HG02588 (cell line): ENCODE results near the gene RANGRF.
A peak's percentile ranks its signal among the peaks of the same experiment; 100 is the strongest.
"Not testable (repeated sequence)": the region's sequence is repeated elsewhere in the genome, so short reads cannot be mapped to it uniquely, and the experiment has no call there.

Experiments
- ATAC-seq: cut with Tn5 transposase; IDR thresholded peaks from one replicate; pipeline ENCODE4 v1.9.1; 2021; ENCODE audit warnings: mild to moderate bottlenecking, moderate library complexity; ENCODE audit not compliant: unreplicated experiment

The RANGRF gene, protein sequence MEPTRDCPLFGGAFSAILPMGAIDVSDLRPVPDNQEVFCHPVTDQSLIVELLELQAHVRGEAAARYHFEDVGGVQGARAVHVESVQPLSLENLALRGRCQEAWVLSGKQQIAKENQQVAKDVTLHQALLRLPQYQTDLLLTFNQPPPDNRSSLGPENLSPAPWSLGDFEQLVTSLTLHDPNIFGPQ

DNA sequence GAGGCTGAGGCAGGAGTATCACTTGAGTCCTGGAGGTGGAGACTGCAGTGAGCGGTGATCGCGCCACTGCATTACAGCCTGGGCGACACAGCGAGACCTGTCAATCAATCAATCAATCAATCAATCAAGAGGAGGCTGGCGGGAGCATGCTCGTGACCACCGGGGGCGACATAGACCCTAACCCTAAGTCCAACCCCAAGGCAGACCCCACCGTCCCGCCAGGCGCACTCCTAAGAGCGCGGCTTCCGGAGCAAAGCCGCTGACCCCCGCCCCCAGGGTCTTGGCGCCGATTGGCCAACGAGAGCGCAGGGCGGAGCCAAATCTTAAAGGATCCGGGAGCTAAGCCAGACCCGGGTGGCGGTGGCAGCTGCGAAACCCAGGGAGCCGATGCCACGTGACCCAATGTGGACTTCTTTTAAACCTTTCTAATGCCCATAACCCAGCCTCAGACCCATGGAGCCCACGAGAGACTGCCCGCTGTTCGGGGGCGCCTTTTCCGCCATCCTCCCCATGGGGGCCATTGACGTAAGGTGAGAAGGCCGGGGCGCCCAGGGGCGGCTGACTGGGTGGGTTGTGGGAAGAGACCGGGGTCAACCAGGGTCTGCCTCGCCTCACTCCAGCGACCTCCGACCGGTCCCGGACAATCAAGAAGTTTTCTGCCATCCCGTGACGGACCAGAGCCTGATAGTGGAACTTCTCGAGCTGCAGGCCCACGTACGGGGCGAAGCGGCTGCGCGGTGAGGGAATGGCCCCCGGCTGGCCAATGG lies at the start of gene RANGRF:
TSS of gene RANGRF (plus strand) at position 335 of the 767 bp plus-strand sequence. CDS start at position 454, 119 bp downstream.
- peak; percentile 77 for ATAC-seq

DNA sequence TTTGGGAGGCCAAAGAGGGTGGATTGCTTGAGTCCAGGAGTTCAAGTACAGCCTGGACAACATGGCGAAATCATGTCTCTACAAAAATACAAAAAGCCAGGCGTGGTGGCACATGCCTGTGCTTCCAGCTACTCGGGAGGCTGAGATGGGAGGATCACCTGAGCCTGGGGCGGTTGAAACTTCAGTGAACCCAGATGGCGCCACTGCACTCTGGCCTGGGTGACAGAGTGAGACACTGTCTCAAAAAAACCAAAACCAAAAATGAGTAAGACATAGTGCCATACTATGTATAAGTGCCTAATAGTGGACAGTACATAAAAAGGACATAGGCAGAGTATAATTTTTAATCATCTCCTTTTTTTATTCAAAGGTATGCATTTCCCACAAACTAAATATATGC lies 44.6 kb upstream of the RANGRF start:
- ATAC-seq = no peak

DNA sequence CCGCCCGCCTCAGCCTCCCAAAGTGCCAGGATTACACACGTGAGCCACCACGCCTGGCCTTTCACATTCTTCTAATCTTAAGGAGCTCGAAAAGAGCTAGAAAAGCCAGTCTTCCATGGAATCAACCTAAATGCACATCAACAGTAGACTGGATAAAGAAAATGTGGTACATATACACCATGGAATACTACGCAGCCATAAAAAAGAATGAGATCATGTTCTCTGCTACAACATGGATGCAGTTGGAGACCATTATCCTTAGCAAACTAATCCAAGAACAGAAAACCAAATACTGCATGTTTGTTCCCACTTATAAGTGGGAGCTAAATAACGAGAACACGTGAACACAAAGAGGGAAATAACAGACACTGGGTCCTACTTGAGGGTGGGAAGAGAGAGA lies 43.7 kb upstream of the RANGRF start:
- ATAC-seq = no peak

DNA sequence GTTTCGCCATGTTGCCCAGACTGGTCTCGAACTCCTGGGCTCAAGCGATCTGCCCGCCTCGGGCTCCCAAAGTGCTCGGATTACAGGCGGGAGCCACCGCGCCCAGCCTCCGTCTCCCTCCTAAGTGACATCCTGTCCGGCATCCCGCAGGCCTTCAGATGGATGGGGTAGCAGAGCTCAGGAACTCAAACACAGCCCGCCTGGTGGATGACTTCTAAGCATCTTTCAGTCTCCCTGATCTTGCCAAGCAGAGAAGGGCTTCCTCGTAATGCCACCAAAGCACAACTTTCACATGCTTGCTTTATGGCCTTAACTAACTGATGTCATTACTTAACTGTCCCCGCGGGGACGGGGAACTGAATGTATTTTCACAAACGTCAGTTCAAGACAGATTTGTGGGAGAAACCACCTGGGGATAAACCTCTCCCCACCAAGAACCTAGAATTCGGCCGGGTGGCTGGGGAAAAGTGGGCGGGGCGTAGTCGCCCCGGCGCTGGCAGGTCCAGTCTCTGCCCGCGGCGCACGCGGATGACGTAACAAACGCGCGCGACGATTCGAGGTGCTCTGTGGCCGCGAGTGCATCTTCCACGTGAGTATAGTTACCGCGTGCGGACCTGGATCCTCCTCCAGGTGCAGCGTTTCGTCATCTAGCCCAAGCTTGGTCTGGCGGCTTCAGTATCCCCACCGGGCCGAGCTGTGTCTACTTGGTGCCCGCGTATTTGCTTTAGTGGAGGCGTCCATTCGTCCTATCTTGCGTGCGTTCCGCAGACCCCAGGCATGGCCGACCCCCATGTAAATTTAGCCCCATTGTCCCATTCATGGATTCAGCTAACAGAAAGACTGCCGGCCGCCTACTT lies 39.5 kb upstream of the RANGRF start, which contains the start of gene PFAS:
TSS of gene PFAS (plus strand) at position 539 of the 857 bp plus-strand sequence. CDS start 4,649 bp downstream, outside the sequence.
- ATAC-seq = peak; percentile 48

DNA sequence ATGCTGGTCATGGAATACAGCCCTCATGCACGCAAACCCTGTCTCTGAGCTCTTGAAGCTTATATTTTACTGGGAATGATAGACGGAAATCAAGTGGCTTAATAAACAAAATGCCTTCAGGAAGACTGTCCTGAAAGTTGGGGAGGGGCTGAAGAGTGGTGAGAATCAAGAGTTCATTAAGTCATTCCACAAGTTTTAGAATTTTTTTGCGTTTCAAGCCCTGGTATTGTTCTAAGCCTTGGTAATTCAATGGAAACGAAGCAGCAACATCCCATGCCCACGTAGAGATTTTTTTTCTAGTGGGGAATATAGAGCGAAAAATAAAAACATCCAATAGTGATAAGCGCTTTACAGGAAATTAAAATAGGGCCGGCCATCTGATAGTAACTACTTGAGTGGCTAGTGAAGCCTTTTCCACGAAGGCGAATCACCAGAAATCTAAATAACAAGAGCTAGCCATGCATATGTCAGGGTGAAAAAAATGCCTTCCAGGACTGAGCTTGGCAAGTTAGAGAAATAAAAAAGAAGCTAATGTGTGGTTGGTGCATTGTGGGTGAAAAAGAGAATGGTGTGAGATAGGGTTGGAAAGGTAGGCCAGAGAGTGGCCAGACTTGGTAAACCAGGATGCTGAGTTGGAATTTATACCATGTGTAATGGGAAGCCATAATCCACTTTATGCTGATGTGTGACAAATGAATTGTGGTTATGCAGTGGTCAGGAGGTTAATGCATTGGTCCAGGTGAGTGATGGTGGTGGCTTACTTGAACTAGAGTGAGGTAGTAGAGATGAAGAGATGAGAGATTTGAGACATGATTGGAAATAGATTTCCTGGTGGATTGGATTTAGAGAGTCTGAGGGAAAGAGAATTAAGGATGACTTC lies 38.6 kb upstream of the RANGRF start:
- ATAC-seq = no peak

DNA sequence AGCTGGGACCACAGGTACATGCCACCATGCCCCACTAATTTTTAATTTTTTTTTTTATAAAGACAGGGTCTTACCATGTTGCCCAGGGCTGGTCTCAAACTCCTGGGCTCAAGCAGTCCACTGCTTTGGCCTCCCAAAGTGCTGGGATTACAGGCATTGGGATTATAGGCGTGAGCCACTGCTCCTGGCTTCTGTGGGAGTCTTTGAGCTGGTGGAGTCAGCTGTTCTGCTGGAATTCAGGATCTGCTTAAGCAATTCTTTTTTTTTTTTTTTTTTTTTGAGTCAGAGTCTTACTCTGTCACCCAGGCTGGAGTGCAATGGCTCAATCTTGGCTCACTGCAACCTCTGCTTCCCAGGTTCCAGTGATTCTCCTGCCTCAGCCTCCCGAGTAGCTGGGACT lies 37.1 kb upstream of the RANGRF start:
- ATAC-seq = not testable (repeated sequence)

DNA sequence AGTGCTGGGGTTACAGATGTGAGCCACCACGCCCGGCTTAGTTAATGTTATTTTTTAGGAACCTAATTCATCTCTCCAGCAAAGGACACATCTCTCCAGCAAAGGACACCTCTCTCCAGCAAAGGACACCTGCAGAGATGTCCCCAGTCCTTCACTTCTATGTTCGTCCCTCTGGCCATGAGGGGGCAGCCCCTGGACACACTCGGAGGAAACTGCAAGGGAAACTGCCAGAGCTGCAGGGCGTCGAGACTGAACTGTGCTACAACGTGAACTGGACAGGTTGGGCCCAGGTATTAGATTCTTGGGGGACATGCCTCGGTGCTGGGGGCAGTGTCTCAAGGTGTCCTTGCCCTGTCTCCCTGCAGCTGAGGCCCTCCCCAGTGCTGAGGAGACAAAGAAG lies 34.7 kb upstream of the RANGRF start:
- no peak for ATAC-seq

DNA sequence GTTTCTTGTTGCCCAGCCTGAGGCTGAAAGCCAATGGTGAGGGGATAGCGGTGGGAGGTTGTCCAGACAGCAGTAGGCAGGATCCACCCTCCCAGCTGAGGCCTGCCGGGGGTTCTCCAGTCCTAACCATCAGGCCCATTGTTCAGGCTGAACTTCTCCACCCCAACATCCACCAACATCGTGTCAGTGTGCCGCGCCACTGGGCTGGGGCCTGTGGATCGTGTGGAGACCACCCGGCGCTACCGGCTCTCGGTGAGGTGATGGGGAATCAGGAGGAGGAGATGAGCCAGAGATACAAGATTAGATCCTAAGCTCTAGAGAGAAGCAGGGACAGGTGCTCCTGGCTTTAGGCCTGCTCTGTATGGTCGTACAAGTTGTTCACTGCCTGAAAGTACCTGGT lies 33.6 kb upstream of the RANGRF start:
- ATAC-seq = no peak

DNA sequence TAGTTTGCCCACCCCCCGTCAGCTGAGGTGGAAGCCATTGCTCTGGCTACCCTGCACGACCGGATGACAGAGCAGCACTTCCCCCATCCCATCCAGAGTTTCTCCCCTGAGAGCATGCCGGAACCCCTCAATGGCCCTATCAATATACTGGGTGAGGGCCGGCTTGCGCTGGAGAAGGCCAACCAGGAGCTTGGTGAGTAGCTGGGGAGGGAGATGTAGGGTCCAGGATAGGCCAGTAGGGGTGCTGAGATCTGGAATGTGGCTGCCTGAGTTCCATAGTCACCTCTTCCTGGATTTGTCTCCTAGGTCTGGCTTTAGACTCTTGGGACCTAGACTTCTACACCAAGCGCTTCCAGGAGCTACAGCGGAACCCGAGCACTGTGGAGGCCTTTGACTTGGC lies 33.0 kb upstream of the RANGRF start:
- ATAC-seq = no peak

DNA sequence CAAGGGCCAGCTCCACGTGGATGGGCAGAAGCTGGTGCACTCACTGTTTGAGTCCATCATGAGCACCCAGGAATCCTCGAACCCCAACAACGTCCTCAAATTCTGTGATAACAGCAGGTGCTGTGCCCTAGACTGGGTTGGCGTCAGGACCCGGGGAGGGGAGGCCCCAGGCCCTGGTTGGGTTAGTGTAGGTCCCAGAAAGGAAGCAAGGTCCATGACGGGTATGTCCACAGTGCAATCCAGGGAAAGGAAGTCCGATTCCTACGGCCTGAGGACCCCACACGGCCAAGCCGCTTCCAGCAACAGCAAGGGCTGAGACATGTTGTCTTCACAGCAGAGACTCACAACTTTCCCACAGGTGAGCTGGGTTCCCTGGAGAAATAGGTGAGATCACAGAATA lies 32.2 kb upstream of the RANGRF start:
- no peak for ATAC-seq

DNA sequence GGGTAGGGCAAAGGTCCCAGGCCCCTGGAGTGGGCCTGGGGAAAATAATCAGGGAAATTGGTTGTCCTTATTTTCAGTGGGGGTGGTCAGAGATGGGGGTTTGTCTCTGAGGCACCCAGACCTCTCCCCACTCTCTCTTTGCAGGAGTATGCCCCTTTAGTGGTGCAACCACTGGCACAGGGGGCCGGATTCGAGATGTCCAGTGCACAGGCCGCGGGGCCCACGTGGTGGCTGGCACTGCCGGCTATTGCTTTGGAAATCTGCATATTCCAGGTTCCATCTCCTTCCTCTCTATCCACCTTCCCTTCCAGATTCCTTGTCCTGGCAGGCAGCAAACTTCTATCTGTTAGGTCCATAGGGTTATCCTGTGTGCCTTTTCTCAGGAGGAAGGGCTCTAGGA lies 31.8 kb upstream of the RANGRF start:
- no peak for ATAC-seq

DNA sequence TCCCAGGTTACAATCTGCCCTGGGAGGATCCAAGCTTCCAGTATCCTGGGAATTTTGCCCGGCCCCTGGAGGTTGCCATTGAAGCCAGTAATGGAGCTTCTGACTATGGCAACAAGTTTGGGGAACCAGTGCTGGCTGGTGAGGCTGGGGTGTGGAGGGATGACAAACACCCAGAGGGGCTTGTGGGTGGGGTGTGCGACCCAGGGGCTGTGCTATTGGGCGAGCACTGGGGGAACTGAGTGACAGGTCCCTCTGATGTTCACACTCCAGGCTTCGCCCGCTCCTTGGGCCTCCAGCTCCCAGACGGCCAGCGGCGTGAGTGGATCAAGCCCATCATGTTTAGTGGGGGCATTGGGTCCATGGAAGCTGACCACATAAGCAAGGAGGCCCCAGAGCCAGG lies 30.7 kb upstream of the RANGRF start:
- no peak for ATAC-seq

DNA sequence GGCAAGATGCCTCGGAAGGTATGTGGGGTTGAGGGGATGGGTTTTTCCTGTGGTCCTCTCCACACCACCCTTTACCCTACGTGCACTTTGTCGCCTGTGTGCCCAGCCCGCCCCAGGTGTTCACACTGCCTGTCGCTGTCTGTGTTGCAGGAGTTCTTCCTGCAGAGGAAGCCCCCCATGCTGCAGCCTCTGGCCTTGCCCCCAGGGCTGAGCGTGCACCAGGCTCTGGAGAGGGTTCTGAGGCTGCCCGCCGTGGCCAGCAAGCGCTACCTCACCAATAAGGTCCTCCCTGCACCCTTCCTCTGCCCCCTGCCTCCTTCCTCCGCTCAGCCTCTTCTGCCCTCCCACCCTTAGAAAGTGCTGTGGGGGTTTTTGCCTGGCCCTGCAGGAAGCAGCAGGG lies 24.1 kb upstream of the RANGRF start:
- no peak for ATAC-seq

DNA sequence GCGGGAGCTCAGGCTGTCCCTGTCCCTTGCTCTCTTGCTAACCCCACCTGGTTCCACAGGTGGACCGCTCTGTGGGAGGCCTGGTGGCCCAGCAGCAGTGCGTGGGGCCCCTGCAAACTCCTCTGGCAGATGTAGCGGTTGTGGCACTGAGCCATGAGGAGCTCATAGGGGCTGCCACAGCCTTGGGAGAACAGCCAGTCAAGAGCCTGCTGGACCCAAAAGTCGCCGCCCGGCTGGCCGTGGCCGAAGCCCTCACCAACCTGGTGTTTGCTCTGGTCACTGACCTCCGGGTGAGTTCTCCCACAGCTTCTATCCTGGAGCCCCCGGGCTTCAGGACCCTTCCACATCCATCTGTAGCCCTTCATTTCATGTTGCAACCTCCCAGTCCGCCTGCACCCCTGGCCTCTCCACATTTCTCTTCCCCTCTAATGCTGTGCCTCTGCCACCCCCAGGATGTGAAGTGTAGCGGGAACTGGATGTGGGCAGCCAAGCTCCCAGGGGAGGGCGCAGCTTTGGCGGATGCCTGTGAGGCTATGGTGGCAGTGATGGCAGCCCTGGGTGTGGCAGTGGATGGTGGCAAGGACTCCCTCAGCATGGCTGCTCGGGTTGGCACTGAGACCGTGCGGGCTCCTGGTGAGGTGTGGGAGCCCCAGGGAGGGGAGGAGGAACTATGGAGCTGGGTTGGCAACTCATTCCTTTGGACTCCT lies 23.5 kb upstream of the RANGRF start:
- no peak for ATAC-seq

DNA sequence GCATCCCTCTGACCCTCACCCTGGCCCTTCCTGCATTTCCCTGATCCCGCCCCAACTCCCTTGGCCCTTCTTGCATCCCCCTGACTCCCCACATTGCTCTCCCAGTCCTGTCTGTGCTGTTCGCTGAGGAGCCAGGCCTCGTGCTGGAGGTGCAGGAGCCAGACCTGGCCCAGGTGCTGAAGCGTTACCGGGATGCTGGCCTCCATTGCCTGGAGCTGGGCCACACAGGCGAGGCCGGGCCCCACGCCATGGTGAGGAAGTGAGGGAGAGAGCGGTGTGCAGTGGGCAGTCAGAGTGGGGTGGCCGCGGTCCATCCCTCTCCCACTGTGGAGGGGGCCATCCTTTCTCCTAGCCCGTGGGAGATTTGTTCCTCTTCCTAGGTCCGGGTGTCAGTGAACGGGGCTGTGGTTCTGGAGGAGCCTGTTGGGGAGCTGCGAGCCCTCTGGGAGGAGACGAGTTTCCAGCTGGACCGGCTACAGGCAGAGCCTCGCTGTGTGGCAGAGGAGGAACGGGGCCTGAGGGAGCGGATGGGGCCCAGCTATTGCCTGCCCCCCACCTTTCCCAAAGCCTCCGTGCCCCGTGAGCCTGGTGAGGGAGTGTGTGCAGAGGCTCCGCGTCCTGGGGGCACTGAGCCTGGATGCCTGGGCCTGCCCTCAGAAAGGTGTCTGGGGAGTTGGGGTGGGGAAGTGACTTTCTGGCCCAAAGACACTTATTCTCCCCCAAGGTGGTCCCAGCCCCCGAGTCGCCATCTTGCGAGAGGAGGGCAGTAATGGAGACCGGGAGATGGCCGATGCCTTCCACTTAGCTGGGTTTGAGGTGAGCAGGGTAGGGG lies 21.6 kb upstream of the RANGRF start:
- no peak for ATAC-seq

DNA sequence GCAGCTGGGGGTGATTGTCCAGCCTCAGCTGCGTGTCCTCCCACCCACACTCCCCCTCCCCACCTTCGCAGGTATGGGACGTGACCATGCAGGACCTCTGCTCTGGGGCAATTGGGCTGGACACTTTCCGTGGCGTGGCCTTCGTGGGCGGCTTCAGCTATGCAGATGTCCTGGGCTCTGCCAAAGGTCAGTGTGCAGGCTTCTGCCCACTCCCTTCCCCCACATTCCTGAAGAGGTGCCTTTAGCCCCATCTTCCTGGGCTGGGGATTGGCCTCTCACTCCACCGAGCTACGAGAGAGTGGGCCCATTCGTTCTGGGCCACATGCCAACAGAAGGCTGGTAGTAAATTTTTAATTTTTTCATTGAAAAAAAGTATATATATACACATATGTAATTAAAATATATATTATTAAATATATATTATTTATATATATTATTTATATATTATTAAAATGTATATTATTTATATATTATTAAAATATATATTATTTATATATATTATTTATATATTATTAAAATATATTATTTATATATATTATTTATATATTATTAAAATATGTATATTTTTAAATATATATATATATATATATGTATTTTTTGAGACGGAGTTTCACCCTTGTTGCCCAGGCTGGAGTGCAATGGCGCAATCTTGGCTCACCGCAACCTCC lies 20.9 kb upstream of the RANGRF start:
- no peak for ATAC-seq

DNA sequence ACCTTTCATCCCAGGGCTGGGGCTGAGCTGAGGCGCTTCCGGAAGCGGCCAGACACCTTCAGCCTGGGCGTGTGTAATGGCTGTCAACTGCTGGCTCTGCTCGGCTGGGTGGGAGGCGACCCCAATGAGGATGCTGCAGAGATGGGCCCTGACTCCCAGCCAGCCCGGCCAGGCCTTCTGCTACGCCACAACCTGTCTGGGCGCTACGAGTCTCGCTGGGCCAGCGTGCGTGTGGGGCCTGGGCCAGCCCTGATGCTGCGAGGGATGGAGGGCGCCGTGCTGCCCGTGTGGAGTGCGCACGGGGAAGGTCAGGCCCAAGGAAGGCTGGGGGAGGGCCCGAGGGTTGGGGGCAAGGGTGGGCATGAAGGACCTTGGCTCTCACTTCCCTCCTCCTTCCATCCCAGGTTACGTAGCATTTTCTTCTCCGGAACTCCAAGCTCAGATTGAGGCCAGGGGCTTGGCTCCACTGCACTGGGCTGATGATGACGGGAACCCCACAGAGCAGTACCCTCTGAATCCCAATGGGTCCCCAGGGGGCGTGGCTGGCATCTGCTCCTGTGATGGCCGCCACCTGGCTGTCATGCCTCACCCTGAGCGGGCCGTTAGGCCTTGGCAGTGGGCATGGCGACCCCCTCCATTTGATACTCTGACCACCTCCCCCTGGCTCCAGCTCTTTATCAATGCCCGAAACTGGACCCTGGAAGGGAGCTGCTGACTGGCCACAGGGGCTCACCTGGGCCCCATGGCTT lies 19.7 kb upstream of the RANGRF start:
- no peak for ATAC-seq

DNA sequence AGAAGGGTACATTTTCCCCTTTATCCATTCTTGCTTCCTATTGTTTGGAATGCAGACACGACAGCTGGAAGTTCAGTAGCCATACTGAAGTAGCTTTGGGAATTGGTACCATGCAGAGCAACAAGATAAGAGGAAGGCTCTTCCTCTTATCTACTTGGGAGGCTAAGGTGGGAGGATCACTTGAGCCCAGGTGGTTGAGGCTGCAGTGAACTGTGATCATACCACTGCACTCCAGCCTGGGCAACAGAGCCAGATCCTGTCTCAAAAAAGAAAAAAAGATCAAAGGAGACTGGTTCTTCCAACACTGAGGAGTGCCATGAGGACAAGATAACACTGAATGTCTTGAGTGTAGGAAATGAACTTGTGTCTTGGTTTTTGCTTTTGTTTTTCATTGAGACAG lies 16.0 kb upstream of the RANGRF start:
- ATAC-seq = no peak
